Activated CD8-positive, alpha-beta memory T cell treated with anti-CD3 and anti-CD28 coated beads for 4 hours (primary cell): ENCODE data around the gene CABP7.
"Not testable (repeated sequence)": the region's sequence is repeated elsewhere in the genome, so short reads cannot be mapped to it uniquely, and the experiment has no call there.

Source experiments
- DNase-seq, 2 donors: peaks; one replicate each; pipeline ENCODE4 v3.0.0-alpha.2; 2020; ENCODE audit warnings: low read depth in 2 of 2

The CABP7 gene

DNA sequence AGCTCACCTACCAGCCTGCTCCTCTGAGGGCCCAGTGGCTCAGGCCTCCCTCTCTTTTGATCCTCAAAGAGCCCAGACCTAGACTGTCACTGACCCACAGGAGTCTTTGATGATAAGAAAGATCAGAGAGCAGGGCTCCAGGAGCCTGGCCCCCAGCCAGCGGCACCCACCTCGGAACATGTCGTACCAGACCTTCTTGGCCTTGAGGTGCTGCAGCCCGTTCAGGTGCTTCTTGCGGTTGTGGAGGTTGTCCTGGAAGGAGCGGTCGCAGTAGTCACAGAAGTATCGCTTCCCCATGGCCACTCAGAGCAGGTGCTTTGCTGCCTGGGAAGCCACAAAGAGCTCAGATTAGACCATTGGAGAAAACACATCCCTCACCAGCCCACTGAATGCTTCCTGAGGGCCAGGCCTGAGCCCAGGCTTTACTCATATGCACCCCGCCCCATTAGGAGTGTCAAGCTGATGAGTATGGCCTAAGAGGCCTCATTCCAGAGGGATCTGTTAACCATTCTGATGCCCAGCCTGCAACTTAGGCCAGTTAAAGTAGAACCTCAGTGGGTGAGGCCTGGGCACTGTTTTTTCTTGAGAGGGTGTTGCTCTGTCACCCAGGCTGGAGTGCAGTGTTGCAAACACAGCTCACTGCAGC is 28.6 kb downstream of the CABP7 start:
- no peak for DNase-seq

GRCh38 chr22:29750029-29750428 is 30.2 kb downstream of the CABP7 start:
- no peak for DNase-seq

- no peak for DNase-seq
Observed at GRCh38 chr22:29750559-29751538, 31.0 kb downstream of the CABP7 start.

GRCh38 chr22:29751669-29752068 is 31.9 kb downstream of the CABP7 start:
- DNase-seq = no peak

GRCh38 chr22:29753808-29754657 is 34.2 kb downstream of the CABP7 start:
- DNase-seq = no peak

GRCh38 chr22:29754658-29755395 is 35.0 kb downstream of the CABP7 start:
- not testable (repeated sequence) for DNase-seq

DNA sequence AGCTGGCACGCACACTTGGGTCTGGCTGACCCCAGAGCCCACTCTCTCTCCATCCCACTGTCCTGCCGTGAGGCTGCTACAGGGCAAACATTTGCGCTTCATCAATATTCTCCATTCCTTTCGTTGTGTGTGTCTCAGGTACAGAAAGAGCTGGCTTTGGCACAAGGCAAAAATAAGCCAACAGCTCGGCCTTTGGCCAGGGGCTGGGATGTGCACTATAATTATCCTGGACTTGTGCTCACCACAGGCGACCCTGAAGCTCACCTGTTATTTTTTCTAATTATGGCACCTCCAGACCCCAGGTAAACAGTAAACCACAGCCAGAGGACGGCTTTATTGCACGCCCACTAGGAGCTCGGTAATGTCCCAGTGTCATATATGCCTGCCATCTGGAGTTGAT is 36.1 kb downstream of the CABP7 start:
- no peak for DNase-seq

- no peak for DNase-seq
Observed at GRCh38 chr22:29756341-29756740, 36.5 kb downstream of the CABP7 start.

DNA sequence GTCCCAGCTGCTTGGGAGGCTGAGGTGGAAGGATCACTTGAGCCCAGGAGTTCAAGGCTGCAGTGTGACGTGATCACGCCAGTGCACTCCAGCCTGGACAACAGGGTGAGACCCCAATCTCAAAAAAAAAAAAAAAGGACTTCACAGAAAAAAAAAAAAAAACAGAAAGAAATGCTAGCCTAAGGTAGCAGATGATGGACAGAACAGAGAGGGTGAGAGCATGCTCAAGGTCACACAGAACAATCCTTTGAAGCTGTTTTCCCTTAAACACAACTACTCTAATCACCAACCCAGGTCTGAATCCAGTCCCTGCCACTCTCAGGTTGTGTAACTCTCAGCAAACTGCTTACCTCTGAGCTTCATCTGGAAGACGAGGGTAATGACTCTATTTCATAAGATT is 37.3 kb downstream of the CABP7 start:
- no peak for DNase-seq

GRCh38 chr22:29758068-29758622 is 38.3 kb downstream of the CABP7 start:
- DNase-seq = no peak

- DNase-seq = no peak
Observed at GRCh38 chr22:29758959-29759358, 39.2 kb downstream of the CABP7 start.

DNA sequence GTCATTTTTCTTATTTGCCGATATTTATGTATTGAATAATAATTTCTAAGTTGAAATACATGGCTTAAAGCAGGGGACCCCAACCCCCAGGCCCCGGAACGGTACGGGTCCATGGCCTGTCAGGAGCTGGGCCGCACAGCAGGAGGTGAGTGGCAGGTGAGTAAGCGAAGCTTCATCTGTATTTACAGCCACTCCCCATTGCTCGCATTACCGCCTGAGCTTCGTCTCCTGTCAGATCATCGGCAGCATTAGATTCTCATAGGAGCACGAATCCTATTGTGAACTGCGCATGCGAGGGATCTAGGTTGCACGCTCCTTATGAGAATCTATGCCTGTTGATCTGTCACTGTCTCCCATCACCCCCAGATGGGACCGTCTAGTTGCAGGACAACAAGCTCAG is 42.5 kb downstream of the CABP7 start:
- no peak for DNase-seq

- DNase-seq = no peak
Observed at GRCh38 chr22:29765905-29766631, 46.3 kb downstream of the CABP7 start.

DNA sequence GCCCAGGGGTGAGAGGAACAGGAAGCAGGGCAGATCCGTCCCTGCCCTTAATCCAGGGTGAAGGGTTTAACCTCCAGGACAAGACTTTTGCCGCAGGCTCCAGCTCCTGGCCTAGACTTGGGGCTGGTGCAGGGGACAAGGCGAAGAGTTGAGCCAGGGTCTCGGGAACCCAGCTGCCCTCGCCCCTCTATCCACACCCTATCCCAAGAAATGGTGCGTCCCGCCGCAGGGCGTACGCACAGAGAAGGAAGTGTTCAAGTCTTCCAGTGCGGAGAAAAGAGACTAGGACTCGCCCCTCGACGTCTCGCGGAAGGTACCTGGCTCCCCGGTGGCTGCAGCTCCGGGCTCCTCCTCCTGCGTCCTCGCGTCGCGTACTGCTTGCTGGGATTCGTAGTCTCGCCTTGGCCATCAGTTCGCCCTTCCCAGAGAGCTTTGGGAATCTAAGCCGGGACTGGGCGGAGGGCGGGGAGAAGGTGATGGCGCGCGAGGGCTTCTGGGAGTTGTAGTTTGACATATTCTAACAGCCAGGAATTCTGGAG is 46.9 kb downstream of the CABP7 start, which contains the start of gene ZMAT5:
Gene ZMAT5 (minus strand): TSS at position 376 of the 539 bp plus-strand sequence. CDS start 18,463 bp downstream, outside the sequence.
- peak; percentile 78 to 84 for DNase-seq

DNA sequence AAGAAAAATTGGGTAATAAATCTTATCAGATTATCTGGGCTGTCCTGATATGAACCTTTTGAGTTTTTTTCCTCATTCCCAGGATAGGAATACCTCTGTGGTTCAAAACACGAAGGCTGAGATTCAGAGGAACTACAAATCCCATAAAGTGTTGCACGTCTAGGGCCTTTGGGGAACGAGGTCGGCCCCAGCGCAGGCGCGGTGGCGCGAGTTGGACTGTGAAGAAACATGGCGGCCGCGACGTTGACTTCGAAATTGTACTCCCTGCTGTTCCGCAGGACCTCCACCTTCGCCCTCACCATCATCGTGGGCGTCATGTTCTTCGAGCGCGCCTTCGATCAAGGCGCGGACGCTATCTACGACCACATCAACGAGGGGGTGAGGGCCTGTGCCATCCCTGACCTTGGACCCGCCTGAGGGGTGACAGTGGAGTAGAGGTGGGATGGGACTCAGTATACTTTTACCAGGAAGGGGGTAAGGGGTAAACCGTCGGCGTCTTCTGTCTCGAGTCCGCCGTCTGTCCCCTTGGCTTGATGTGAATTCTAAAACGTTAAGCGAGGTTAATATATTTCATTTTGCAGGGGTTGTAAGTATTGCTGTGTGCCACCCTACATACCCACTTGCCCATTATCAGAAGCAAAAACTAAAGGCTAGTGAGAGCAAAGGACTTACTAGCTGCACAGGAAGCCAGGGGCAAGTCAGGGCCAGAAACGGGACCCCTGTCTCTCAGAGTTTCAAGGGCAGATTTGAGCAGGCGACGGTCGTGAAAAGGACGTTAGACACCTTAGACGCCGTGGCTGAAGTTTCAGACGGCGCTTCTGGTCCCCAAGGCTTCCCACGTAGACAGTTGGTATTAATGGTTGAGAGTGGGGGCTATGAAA is 47.6 kb downstream of the CABP7 start, which contains the start of gene UQCR10:
Gene UQCR10 (plus strand): TSS at position 199 of the 881 bp plus-strand sequence. CDS start 30 bp downstream, at position 229.
- peak; percentile 82 to 89 for DNase-seq

GRCh38 chr22:29768052-29768693 is 48.4 kb downstream of the CABP7 start:
- DNase-seq = no peak

DNA sequence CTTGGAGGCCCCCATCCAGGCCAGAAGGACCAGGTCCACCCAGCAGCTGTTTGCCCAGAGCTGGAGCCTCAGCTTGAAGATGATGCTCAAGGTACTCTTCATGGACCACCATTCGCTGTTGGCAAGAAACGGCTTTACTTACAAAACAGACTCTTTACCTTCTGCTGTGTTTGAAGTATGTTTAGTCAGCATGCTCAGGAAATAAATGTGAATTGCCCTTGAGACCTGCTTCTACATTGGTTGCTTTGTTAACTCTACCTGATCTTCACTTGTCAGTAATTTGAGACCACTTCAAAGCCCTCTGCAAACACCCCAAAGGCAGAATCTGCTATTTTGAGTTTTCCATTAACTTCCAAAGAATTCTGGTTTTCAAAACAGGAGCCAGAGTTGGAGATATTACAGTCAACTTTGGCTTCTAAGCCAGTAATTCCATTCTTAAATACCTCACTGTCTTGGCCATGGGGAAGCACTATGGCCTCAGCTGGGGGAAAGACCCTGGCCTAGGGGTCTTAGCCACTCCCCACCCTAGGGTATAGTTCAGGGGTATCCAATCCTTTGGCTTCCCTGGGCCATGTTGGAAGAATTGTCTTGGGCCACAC is 50.0 kb downstream of the CABP7 start:
- no peak for DNase-seq

GRCh38 chr22:29772170-29772641 is 52.4 kb downstream of the CABP7 start:
- DNase-seq = no peak
